CD4-positive, alpha-beta memory T cell (primary cell): Measurements from ENCODE around the gene MAL. TPM values are rescaled to one million over a fixed set of nuclear protein-coding genes. Genes with fewer than 3 reads are reported as not detected.
A peak's percentile ranks its signal among the peaks of the same experiment; 100 is the strongest.

Experiments
- CTCF ChIA-PET: fragments of 350-600 bp; sonication (Branson Sonifier 250); formaldehyde crosslinking; loops from one replicate; lab custom pipeline; 2021; ENCODE audit warnings: inconsistent platforms; ENCODE audit not compliant: partially characterized antibody; lab: Charles Lee
- POLR2A ChIA-PET: fragments of 350-600 bp; sonication (Branson Sonifier 250); formaldehyde crosslinking; loops from one replicate; lab custom pipeline; 2021; ENCODE audit not compliant: partially characterized antibody; lab: Charles Lee
- DNase-seq, 5 donors: peaks; one replicate each; pipeline versions ENCODE4 v3.0.0 to v3.0.0-alpha.2; 2020 to 2022; ENCODE audit warnings: mixed read lengths in 1 of 5
- H3K27ac ChIP-seq: one replicate; pipeline ENCODE4 v1.7.0; 2013; ENCODE audit warnings: low read depth, low read length
- H3K27me3 ChIP-seq: 2 replicates; pipeline ENCODE4 v1.7.0; 2013; ENCODE audit warnings: mild to moderate bottlenecking, low read length, moderate library complexity; ENCODE audit not compliant: insufficient read depth
- H3K36me3 ChIP-seq: 2 replicates; pipeline ENCODE4 v1.7.0; 2013; ENCODE audit warnings: mild to moderate bottlenecking, low read length, moderate library complexity; ENCODE audit not compliant: insufficient read depth
- H3K4me1 ChIP-seq: 2 replicates; pipeline ENCODE4 v1.7.0; 2013; ENCODE audit warnings: mild to moderate bottlenecking, low read length, moderate library complexity; ENCODE audit not compliant: insufficient read depth
- H3K4me3 ChIP-seq, 2 donors: one replicate each; pipeline ENCODE4 v1.7.0; 2013; ENCODE audit warnings: low read length in 2 of 2, mild to moderate bottlenecking in 1 of 2
- H3K9me3 ChIP-seq, 2 donors: one replicate each; pipeline ENCODE4 v1.7.0; 2013; ENCODE audit warnings: low read length in 2 of 2, control low read depth in 1 of 2; ENCODE audit not compliant: control insufficient read depth in 1 of 2
- H3K27ac Mint-ChIP-seq, 7 donors: one replicate each; pipeline ENCODE4 v1.8.0; 2020 to 2021; ENCODE audit warnings: mixed read lengths in 7 of 7, mild to moderate bottlenecking in 6 of 7, inconsistent platforms in 3 of 7, moderate library complexity in 3 of 7
- H3K27me3 Mint-ChIP-seq, 2 donors: one replicate each; pipeline ENCODE4 v1.8.0; 2020 to 2021; ENCODE audit warnings: mixed read lengths in 2 of 2
- H3K36me3 Mint-ChIP-seq, 2 donors: one replicate each; pipeline ENCODE4 v1.8.0; 2020 to 2021; ENCODE audit warnings: mixed read lengths in 2 of 2, inconsistent platforms in 1 of 2, mild to moderate bottlenecking in 1 of 2
- H3K4me1 Mint-ChIP-seq, 4 donors: one replicate each; pipeline ENCODE4 v1.8.0; 2020 to 2021; ENCODE audit warnings: mixed read lengths in 4 of 4, mild to moderate bottlenecking in 1 of 4
- H3K4me3 Mint-ChIP-seq, 8 donors: one replicate each; pipeline ENCODE4 v1.8.0; 2020 to 2021; ENCODE audit warnings: mixed read lengths in 8 of 8, mild to moderate bottlenecking in 7 of 8, moderate library complexity in 6 of 8, inconsistent platforms in 3 of 8
- H3K9me3 Mint-ChIP-seq, 8 donors: one replicate each; pipeline ENCODE4 v1.8.0; 2020 to 2021; ENCODE audit warnings: mixed read lengths in 8 of 8, mild to moderate bottlenecking in 5 of 8, inconsistent platforms in 3 of 8, moderate library complexity in 1 of 8
- intact Hi-C: fragments of 100-400 bp; cut with micrococcal nuclease; formaldehyde crosslinking; loops from one replicate; pipeline ENCODE4 v1.15.1; 2023
- polyA plus RNA-seq, 2 donors: library from polyadenylated mRNA; unstranded; fragments of 300-500 nt; fragmentation: Illumina TruSeq; gene quantifications; one replicate each; pipeline ENCODE4 v1.2.3, GENCODE V29; 2021
- total RNA-seq, 2 experiments: library from RNA; stranded (reverse); gene quantifications; one replicate each; pipeline ENCODE4 v1.2.3, GENCODE V29; 2021

MAL gene
- total and polyA plus RNA-seq, 4 experiments from 2014 or later, result 108 to 274 (median 192) TPM

GRCh38 chr2:94982675-94983074, 42.8 kb upstream of the MAL start:
- intact Hi-C loops, result no loop called here
- H3K27me3 ChIP-seq, result no peaks in the 10 kb centered on the region
- no peaks in the 10 kb centered on the region for H3K36me3 ChIP-seq
- no peak overlapping the region for H3K27ac Mint-ChIP-seq
- no peaks in the 10 kb centered on the region for H3K4me1 ChIP-seq
- no peaks in the 10 kb centered on the region for H3K36me3 Mint-ChIP-seq
- CTCF ChIA-PET, result no interaction called here
- H3K4me1 Mint-ChIP-seq, result no peaks in the 10 kb centered on the region
- peaks cover 9 to 30% of the 10 kb centered on the region in 2 donors for H3K27me3 Mint-ChIP-seq
- H3K4me3 ChIP-seq, result no peak overlapping the region
- POLR2A ChIA-PET, result no interaction called here
- DNase-seq, result no peak
- no peaks in the 10 kb centered on the region for H3K9me3 Mint-ChIP-seq
- H3K9me3 ChIP-seq, result no peaks in the 10 kb centered on the region
- no peak overlapping the region for H3K4me3 Mint-ChIP-seq
- H3K27ac ChIP-seq, result no peak overlapping the region

- POLR2A ChIA-PET, result no interaction called here
- no peaks in the 10 kb centered on the region for H3K36me3 Mint-ChIP-seq
These were observed 40.4 kb upstream of the MAL start for GRCh38 chr2:94984964-94985575.

GRCh38 chr2:94985636-94986035, 39.9 kb upstream of the MAL start:
- CTCF ChIA-PET, result interaction anchor here (0.9 to 1.4 kb wide), 3 partner anchors 28 to 130 kb away, joined by 4 to 13 read pairs (median 4); no protein-coding TSS in a partner anchor
- peaks cover 11 to 27% of the 10 kb centered on the region in 2 donors for H3K27me3 Mint-ChIP-seq

More at GRCh38 chr2:94984964-94985575, 40.4 kb upstream of the MAL start:
- Histone ChIP-seq H3K4me1 (no peaks in the 10 kb centered on the region), H3K4me3 (no peak overlapping the region), H3K27me3 (no peaks in the 10 kb centered on the region), H3K9me3 (no peaks in the 10 kb centered on the region), H3K36me3 (no peaks in the 10 kb centered on the region), H3K27ac (no peak overlapping the region)
- Mint-ChIP-seq H3K9me3 (peaks cover 0 to 2% (median 0%) of the 10 kb centered on the region in 8 donors), H3K27ac (no peak overlapping the region), H3K4me1 (no peaks in the 10 kb centered on the region), H3K27me3 (peaks cover 10 to 27% of the 10 kb centered on the region in 2 donors), H3K4me3 (no peak overlapping the region)
- intact Hi-C loops, result no loop called here
- CTCF ChIA-PET, result interaction anchor here (1.4 kb wide), 1 partner anchor 28 kb away, joined by 4 read pairs; no protein-coding TSS in a partner anchor
- no peak for DNase-seq

GRCh38 chr2:94986392-94986963, 39.0 kb upstream of the MAL start:
- H3K9me3 ChIP-seq, result no peaks in the 10 kb centered on the region
- DNase-seq, result peak in 4 of 5 donors; percentile 16 to 28 (median 20)
- H3K27ac Mint-ChIP-seq, result peak overlapping the region in 2 of 7 donors; percentile 39 to 49
- H3K4me1 ChIP-seq, result no peaks in the 10 kb centered on the region
- POLR2A ChIA-PET, result no interaction called here
- no peaks in the 10 kb centered on the region for H3K27me3 ChIP-seq
- H3K27me3 Mint-ChIP-seq, result peaks cover 12 to 24% of the 10 kb centered on the region in 2 donors
- no peaks in the 10 kb centered on the region for H3K36me3 Mint-ChIP-seq
- intact Hi-C loops, result loop anchor here (1.0 kb wide), 1 partner anchor 129 kb away; no protein-coding TSS in a partner anchor
- no peak overlapping the region for H3K4me3 Mint-ChIP-seq
- no peaks in the 10 kb centered on the region for H3K36me3 ChIP-seq
- no peak overlapping the region for H3K4me3 ChIP-seq
- peaks cover 0 to 2% (median 0%) of the 10 kb centered on the region in 8 donors for H3K9me3 Mint-ChIP-seq
- H3K4me1 Mint-ChIP-seq, result no peaks in the 10 kb centered on the region
- CTCF ChIA-PET, result interaction anchor here (0.9 to 1.4 kb wide), 6 partner anchors 9 to 134 kb away, joined by 3 to 13 read pairs (median 4); no protein-coding TSS in a partner anchor
- no peak overlapping the region for H3K27ac ChIP-seq

More at GRCh38 chr2:94985636-94986035, 39.9 kb upstream of the MAL start:
- peaks cover 0 to 2% (median 0%) of the 10 kb centered on the region in 8 donors for H3K9me3 Mint-ChIP-seq
- no peak for DNase-seq
- no peaks in the 10 kb centered on the region for H3K36me3 Mint-ChIP-seq
- H3K4me3 Mint-ChIP-seq, result no peak overlapping the region
- H3K4me1 Mint-ChIP-seq, result no peaks in the 10 kb centered on the region
- H3K4me3 ChIP-seq, result no peak overlapping the region
- intact Hi-C loops, result loop anchor here (1.0 kb wide), 1 partner anchor 130 kb away; no protein-coding TSS in a partner anchor
- H3K27ac ChIP-seq, result no peak overlapping the region
- no peaks in the 10 kb centered on the region for H3K4me1 ChIP-seq
- H3K9me3 ChIP-seq, result no peaks in the 10 kb centered on the region
- POLR2A ChIA-PET, result no interaction called here
- H3K27me3 ChIP-seq, result no peaks in the 10 kb centered on the region
- H3K36me3 ChIP-seq, result no peaks in the 10 kb centered on the region
- no peak overlapping the region for H3K27ac Mint-ChIP-seq

- Histone ChIP-seq H3K27me3 (no peaks in the 10 kb centered on the region), H3K4me1 (no peaks in the 10 kb centered on the region), H3K27ac (no peak overlapping the region), H3K4me3 (no peak overlapping the region), H3K36me3 (no peaks in the 10 kb centered on the region), H3K9me3 (no peaks in the 10 kb centered on the region)
- ChIA-PET CTCF (interaction anchor here (1.1 kb wide), 1 partner anchor 8 kb away, joined by 7 read pairs; no protein-coding TSS in a partner anchor), POLR2A (no interaction called here)
- Mint-ChIP-seq H3K36me3 (no peaks in the 10 kb centered on the region), H3K9me3 (peaks cover 0 to 2% (median 0%) of the 10 kb centered on the region in 8 donors), H3K4me1 (no peaks in the 10 kb centered on the region), H3K4me3 (no peak overlapping the region), H3K27ac (no peak overlapping the region), H3K27me3 (peaks cover 15 to 21% of the 10 kb centered on the region in 2 donors)
- intact Hi-C loops, result no loop called here
- no peak for DNase-seq
These were observed 38.2 kb upstream of the MAL start for GRCh38 chr2:94987074-94988020.

- intact Hi-C loops, result no loop called here
- peaks cover 0 to 2% (median 0%) of the 10 kb centered on the region in 8 donors for H3K9me3 Mint-ChIP-seq
- no peaks in the 10 kb centered on the region for H3K4me1 Mint-ChIP-seq
- Histone ChIP-seq H3K4me1 (no peaks in the 10 kb centered on the region), H3K4me3 (no peak overlapping the region), H3K27ac (no peak overlapping the region), H3K36me3 (no peaks in the 10 kb centered on the region), H3K9me3 (no peaks in the 10 kb centered on the region), H3K27me3 (no peaks in the 10 kb centered on the region)
- POLR2A ChIA-PET, result no interaction called here
- H3K27me3 Mint-ChIP-seq, result peaks cover 13 to 22% of the 10 kb centered on the region in 2 donors
- no peak for DNase-seq
- CTCF ChIA-PET, result interaction anchor here (1.0 kb wide), 1 partner anchor 125 kb away, joined by 5 read pairs; no protein-coding TSS in a partner anchor
- no peak overlapping the region for H3K27ac Mint-ChIP-seq
- H3K4me3 Mint-ChIP-seq, result no peak overlapping the region
- H3K36me3 Mint-ChIP-seq, result no peaks in the 10 kb centered on the region
These were observed 34.6 kb upstream of the MAL start for GRCh38 chr2:94990956-94991355.
